Testis (tissue), 3 donors: ENCODE data around the gene LEP. TPM values are rescaled to one million over a fixed set of nuclear protein-coding genes. Genes with fewer than 3 reads are reported as not detected.

Experiments used
- DNase-seq: peaks from one replicate; pipeline ENCODE4 v3.0.0-alpha.2; 2019
- H3K27ac ChIP-seq, 2 donors: fragments of 200-600 bp; sonication (generic); one replicate each; pipeline ENCODE4 v1.5.1; 2019
- H3K27me3 ChIP-seq: fragments of 200-600 bp; sonication (generic); one replicate; pipeline ENCODE4 v1.5.1; 2019
- H3K36me3 ChIP-seq: fragments of 200-600 bp; sonication (generic); one replicate; pipeline ENCODE4 v1.5.1; 2017; ENCODE audit warnings: low read depth; ENCODE audit errors: missing control alignments
- H3K4me1 ChIP-seq: fragments of 200-600 bp; sonication (generic); one replicate; pipeline ENCODE4 v1.5.1; 2019
- H3K4me3 ChIP-seq, 2 donors: fragments of 200-600 bp; sonication (generic); one replicate each; pipeline ENCODE4 v1.5.1; 2017 to 2019
- H3K9me3 ChIP-seq: fragments of 200-600 bp; sonication (generic); one replicate; pipeline ENCODE4 v1.5.1; 2017
- CTCF ChIP-seq, 3 experiments: fragments of 450-650 bp in 2 of 3; fragments of 200-600 bp in 1 of 3; sonication (generic) in 1 of 3; IDR thresholded peaks; one replicate each; pipeline ENCODE4 v1.5.1; 2016 to 2019; ENCODE audit warnings: antibody characterized with exemption in 3 of 3, mild to moderate bottlenecking in 2 of 3, moderate library complexity in 1 of 3
- POLR2A ChIP-seq: fragments of 450-650 bp; IDR thresholded peaks from one replicate; pipeline ENCODE4 v1.6.1; 2017; ENCODE audit warnings: antibody characterized with exemption, mild to moderate bottlenecking, moderate library complexity
- WGBS, 2 donors: methylation state at CpG; one replicate each; pipeline ENCODE4 v1.1.5; 2018; 5-methylcytosine and 5-hydroxymethylcytosine counted together
- intact Hi-C: fragments of 100-400 bp; cut with DNase I; formaldehyde crosslinking; loops from one replicate; pipeline ENCODE4 v1.15.1; 2023; ENCODE audit warnings: low total_unique reads
- polyA plus RNA-seq: library from polyadenylated mRNA; stranded (reverse); fragments of 350-450 nt; fragmentation: Illumina TruSeq; extraction: RNeasy Lipid Tissue Mini Kit (QIAGEN cat#74804); gene quantifications from one replicate; pipeline ENCODE4 v1.2.3, GENCODE V29; 2014; ENCODE audit warnings: low read depth, low replicate concordance; ENCODE audit not compliant: insufficient read depth
- total RNA-seq, 2 donors: library from RNA; depleted of rRNA; stranded (reverse); fragments of >200 nt; gene quantifications; one replicate each; pipeline ENCODE4 v1.2.3, GENCODE V29; 2016

LEP gene
- total and polyA plus RNA-seq, 3 donors from 2014 or later = 0.31 to 0.55 (median 0.46) TPM

DNA sequence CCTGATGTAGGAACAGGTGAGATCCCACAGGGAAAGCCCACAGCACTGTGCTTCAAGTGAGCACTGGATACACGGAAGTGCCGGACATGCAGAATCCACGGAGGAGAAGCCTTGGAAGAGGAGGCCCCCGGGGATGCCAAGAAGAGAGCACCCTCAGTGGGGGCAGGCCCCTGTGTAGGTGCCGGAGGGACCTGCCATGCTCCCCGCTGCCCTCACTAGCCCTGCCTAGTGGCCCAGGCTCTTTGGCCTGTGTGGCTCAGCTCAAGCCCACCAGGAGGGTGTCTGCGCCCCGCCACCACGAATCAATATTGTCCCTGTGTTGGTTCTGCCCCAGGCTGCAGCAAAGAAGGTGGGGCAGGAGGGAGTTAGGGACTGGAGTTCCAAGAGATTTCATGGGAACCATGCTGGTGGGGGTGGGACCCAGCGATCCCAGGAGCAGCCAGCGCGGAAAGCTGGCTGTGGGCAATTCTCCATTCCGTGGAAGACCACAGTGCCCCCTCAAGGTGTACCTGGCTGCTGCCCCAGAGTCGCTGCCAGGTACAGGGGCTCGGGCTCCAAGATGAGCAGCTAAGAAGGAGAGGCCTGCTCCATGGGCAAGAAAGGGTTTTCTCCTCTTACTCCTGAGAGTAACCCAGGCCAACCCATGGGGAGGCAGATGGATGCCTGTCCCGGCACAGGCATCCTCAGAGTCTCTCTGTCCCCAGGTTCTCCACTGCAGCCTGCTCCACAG, 34.9 kb upstream of the LEP start:
- no peak overlapping the region for H3K4me3 ChIP-seq
- H3K27ac ChIP-seq = no peak overlapping the region
- TF ChIP-seq POLR2A (no peak), CTCF (IDR thresholded peaks at IDR 0.05) (no peak)
- intact Hi-C loops = loop anchor here (5.0 kb wide), 1 partner anchor 499 kb away; no protein-coding TSS in a partner anchor
- no peaks in the 10 kb centered on the region for H3K36me3 ChIP-seq
- H3K9me3 ChIP-seq = no peaks in the 10 kb centered on the region
- DNase-seq = no peak
- H3K27me3 ChIP-seq = no peaks in the 10 kb centered on the region
- H3K4me1 ChIP-seq = peaks cover 38% of the 10 kb centered on the region
- WGBS, 2 donors = 89 to 97% methylated on average over 9 to 16 of the region's 16 CpGs

- H3K36me3 ChIP-seq = no peaks in the 10 kb centered on the region
- no peaks in the 10 kb centered on the region for H3K27me3 ChIP-seq
- no peaks in the 10 kb centered on the region for H3K9me3 ChIP-seq
- DNase-seq = no peak
- H3K27ac ChIP-seq = no peak overlapping the region
- TF ChIP-seq POLR2A (no peak), CTCF (IDR thresholded peaks at IDR 0.05) (no peak)
- H3K4me3 ChIP-seq = no peak overlapping the region
- H3K4me1 ChIP-seq = peaks cover 33% of the 10 kb centered on the region
- 69 to 72% methylated on average over 3 to 9 of the region's 9 CpGs for WGBS, 2 donors
- intact Hi-C loops = loop anchor here (5.0 kb wide), 1 partner anchor 500 kb away; no protein-coding TSS in a partner anchor
These were observed 34.2 kb upstream of the LEP start for GRCh38 chr7:128206747-128207500.

DNA sequence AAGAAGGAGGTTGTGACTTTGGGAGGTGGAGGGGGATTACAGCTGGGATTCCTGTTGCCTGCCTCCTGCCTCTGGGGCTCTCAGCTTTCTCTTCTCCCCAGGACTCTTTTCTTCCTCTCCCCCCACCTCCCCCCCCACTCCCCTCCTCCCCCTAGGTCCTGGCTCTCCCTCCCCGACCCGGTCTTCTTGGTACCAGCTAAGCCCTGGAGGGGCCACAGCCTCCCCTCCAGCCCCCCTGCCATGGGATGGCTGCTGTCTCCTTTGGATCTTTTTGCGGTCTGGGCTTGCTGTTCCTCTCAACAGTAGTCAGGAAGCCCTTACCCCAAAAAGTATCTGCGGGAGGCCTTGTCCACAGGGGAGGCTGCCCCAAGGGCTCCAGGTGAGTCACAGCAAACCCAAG, 33.5 kb upstream of the LEP start:
- intact Hi-C loops = loop anchor here (5.0 kb wide), 1 partner anchor 500 kb away; no protein-coding TSS in a partner anchor
- H3K36me3 ChIP-seq = no peaks in the 10 kb centered on the region
- H3K27me3 ChIP-seq = no peaks in the 10 kb centered on the region
- TF ChIP-seq POLR2A (no peak), CTCF (IDR thresholded peaks at IDR 0.05) (no peak)
- H3K4me3 ChIP-seq = no peak overlapping the region
- H3K27ac ChIP-seq = no peak overlapping the region
- WGBS, 2 donors = 65 to 77% methylated on average over 3 to 4 of the region's 4 CpGs
- DNase-seq = no peak
- peaks cover 28% of the 10 kb centered on the region for H3K4me1 ChIP-seq
- no peaks in the 10 kb centered on the region for H3K9me3 ChIP-seq

DNA sequence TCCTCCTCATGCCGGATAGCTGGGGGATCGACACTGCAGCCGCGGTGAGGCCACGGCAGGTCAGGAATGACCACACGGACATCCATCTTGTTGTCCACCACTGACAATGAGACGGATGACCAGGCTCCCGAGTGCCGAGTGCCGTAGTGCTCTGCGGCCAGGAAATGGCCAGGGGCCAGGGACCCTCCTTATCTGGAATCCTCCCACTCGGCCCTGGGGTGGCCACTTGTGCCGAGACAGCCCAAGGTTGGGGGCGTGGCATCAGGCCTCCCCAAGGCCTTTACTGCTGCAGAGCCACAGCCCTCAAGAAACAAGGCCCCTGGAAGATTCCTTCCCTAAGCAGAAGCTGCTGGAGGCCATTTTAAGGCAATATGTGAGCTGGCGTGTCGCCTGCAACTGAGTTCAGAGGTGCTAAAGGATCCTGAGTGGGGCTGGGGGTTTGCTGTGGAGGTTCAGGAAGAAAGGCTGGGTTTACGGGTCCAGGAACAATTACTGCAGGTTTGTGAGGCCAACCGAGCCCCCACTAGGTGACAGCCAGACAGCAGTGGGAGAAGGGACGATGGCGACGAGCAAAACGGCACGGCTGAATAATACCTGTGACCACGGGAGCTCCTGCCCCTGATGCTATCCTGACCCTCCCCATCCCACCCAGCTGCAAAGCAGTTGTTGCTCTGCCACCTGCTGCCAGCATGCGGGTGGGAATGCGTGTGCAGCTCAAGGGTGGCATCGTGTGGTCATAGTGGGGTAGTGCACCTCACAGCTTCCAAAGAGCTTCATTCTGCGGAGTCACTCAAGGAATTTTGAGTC, 31.6 kb upstream of the LEP start:
- WGBS, 2 donors = 30 to 38% methylated on average over 26 to 28 of the region's 28 CpGs
- H3K4me1 ChIP-seq = peaks cover 20% of the 10 kb centered on the region
- TF ChIP-seq CTCF (IDR thresholded peaks at IDR 0.05) (peak; percentile 97 to 99 (median 99)), POLR2A (no peak)
- H3K27me3 ChIP-seq = no peaks in the 10 kb centered on the region
- H3K27ac ChIP-seq = no peak overlapping the region
- no peaks in the 10 kb centered on the region for H3K9me3 ChIP-seq
- no peaks in the 10 kb centered on the region for H3K36me3 ChIP-seq
- peak; percentile 85 for DNase-seq
- H3K4me3 ChIP-seq = no peak overlapping the region
- intact Hi-C loops = loop anchor here (5.0 kb wide), 1 partner anchor 502 kb away; no protein-coding TSS in a partner anchor
